IPS-11a (cell line): ENCODE data around the gene SLC39A11.
"Not testable (repeated sequence)": the region's sequence is repeated elsewhere in the genome, so short reads cannot be mapped to it uniquely, and the experiment has no call there.

Experiments used
- H3K4me3 ChIP-seq: one replicate; pipeline ENCODE4 v1.5.1; 2013; ENCODE audit warnings: low read depth, low read length, control low read depth

Gene SLC39A11

DNA sequence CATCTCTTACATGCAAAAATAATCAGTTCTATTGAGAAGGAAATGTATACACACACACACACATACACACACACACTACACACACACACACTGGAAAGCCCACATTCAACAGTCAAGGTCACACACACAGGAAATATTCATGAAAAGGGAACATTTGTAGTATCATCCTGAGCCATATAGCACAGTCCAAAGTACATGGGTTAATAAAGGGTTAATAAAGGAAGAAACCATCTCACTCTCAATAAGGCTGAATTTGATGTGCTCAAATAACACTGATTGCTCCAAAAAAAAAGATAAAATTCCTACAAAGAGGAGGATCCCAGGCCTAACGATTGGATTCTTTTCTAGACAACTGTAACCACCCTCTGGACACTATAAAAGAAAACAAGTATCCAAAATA is 164.7 kb downstream of the SLC39A11 start:
- no peak overlapping the region for H3K4me3 ChIP-seq

GRCh38 chr17:72927146-72927545 is 165.3 kb downstream of the SLC39A11 start:
- no peak overlapping the region for H3K4me3 ChIP-seq

DNA sequence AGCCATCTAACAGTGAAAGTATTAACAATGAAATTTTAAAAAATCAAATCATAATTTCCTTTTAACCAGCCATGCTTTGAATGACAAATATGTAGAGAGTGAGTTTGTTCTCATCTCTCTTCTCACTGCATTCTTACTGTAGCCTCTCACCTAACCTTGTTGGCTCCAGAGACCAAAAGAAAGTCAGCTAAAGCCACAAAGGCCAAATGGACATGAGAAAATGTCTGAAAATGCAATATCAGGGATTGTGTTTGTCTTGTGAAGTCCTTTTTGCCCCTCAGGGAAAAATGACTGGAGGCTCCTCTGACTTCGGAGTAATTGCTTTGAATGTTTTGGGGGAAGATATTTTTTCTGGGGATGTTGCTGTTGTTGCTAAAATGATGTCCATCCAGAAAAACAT is 166.3 kb downstream of the SLC39A11 start:
- H3K4me3 ChIP-seq = no peak overlapping the region

DNA sequence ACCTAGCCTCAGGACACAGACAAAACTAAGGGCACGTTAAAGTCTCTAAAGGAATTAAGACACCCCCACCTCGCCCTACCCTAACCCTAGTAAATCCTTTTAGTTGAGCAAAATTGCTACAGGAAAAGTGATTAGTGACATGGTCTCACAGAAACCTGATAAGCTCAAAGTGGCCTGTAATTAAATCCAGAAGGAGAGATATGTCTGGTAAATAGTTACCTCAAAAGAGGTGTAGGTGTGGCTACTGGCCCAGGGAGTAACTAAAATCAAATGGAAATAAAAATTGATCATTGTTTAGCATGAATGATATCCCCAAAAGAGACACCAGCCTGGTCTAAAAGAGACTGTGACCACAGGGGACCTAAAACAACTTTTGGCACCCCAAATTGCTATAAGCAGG is 168.3 kb downstream of the SLC39A11 start:
- no peak overlapping the region for H3K4me3 ChIP-seq

DNA sequence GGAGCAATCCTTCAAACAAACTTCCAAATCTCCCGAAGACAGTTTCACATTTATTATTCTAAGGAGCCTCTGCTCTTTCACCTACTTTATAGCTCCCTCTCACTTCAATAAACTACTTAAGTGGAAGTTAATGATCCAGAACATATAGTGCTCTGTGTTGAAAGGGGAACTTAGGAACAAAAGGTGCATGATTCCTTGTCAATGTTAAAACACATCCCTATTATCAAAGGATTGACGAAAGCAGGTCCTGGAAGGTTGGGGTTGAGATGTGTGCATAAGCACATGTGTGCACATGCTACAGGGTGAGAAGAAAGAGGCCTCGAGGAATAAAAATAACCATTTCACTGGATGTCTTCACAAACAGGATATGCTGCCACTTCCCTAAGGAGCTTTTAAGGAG is 170.3 kb downstream of the SLC39A11 start:
- H3K4me3 ChIP-seq = no peak overlapping the region

- H3K4me3 ChIP-seq = no peak overlapping the region
Measured at GRCh38 chr17:72921347-72922054, 171.0 kb downstream of the SLC39A11 start.

- no peak overlapping the region for H3K4me3 ChIP-seq
Measured at GRCh38 chr17:72920513-72920912, 172.0 kb downstream of the SLC39A11 start.

GRCh38 chr17:72916991-72917390 is 175.5 kb downstream of the SLC39A11 start:
- no peak overlapping the region for H3K4me3 ChIP-seq

DNA sequence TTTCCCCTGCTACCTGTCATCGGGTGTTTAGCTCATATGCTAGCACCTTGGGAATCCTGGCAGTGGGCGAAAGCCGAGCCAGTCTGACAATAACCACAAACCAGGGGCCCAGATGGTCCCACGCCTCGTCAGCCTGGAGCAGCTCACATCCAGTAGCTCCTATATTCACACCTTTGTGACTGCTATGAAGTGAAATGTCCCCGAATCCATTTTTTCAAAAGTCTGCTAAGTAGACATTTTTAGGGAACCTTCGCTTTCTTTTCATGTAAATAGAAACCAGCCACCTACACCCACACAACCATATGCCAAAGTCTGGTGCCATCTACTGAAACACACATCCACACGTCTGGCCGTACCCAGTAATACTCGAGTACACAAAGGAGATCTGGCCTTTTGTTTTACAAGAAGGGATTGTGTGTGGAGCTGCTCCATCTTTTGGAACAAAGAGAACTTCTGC is 176.8 kb downstream of the SLC39A11 start:
- H3K4me3 ChIP-seq = no peak overlapping the region

DNA sequence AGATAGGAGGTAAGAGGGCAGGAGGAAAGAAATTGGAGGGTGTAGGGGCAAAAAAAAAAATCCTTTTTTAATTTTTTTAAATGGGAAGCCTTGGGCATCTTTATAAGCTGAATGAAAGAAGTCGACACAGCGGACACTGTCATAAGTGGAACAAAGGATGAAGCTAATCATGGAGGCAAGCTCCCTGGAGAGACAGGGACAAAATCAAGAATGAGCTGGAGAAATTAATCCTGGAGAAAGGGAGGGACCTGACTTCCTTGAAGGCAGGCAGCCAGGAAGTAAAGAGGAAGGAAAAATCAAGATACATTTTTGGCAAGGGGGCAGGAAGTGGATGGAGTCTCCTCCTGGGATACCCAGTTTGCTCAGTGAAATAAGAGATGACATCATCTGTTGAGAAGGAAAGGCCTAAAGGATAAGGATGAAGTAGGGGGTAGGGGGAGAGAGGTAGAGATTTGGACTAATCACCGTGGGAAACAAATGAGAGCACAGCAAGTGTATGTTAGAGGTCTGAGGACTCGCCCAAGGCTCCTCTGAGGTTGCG is 179.3 kb downstream of the SLC39A11 start:
- no peak overlapping the region for H3K4me3 ChIP-seq

DNA sequence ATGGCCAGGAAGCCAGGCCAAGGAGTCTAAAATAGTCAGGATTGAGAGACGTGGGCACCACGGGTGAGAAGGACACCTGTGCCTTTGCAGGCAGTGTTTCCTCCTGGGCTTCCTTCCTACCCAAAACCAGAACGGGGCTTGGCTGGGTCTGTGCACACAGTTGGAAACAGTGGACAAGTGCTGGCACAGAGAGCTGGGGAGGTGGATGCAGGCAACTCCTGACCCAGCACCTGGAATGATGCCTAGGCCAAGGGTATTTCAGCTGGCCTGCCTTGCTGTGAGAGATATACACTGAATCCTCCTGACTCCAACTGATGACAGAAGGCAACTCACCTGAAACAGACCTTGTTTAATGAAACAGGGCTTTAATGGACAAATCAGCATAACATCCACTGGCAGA is 186.2 kb downstream of the SLC39A11 start:
- no peak overlapping the region for H3K4me3 ChIP-seq

DNA sequence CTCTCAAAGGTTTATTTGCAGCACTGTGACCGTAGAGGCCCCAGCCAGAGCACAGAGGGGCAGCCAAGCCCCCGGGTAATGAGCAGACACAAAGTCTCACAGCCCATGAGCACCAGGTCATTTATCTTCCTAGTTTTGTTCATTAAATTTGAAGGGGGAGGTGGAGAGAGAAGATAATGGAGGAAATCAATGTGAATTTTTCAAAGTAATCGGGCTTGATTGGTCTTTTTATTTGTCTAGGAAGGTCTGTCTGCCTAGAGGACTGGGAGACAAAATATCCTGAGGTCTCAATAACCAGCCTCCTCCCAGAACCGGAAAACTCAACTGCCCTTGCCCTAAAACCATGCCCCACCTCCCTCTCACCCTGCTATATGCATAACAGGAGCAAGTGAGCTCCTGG is 189.0 kb downstream of the SLC39A11 start:
- H3K4me3 ChIP-seq = no peak overlapping the region

DNA sequence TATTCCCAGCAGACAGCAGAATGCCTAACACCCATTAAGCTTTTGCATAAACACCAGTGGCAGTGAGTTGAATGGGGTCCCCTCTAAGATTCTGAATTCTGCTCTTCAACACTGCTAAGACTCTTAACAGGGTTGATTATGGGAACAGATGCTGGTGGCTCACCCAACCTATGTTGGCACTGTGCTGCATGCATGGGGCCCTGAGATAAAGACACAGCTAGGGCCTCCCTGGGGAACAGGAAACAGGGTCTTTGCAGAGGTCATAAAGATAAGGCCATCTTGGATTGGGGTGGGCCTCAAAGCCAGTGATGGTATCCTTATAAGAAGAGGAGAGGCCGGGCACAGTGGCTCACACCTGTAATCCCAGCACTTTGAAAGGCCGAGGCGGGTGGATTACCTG is 190.8 kb downstream of the SLC39A11 start:
- no peak overlapping the region for H3K4me3 ChIP-seq

DNA sequence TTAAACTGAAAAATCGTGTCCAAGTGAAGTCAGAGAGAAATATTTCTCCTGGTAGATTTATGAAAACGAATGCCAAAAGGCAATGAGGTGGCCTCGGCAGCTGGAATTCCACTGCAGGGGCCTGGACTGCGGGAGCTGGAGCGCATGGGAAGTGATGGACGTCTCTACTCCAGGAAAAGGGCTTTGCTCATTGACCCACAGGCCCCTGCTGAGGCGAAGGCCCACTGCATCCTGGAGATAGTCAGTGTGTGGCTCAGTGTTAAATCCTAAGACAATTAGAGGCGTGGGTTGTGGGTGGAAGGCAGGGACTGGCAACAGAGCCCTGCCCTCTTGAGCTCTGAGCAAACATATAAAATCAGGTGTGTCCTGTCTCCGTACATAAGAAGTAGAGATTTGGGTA is 191.4 kb downstream of the SLC39A11 start:
- no peak overlapping the region for H3K4me3 ChIP-seq

GRCh38 chr17:72900654-72900971 is 191.9 kb downstream of the SLC39A11 start:
- no peak overlapping the region for H3K4me3 ChIP-seq

- no peak overlapping the region for H3K4me3 ChIP-seq
Measured at GRCh38 chr17:72898725-72899124, 193.8 kb downstream of the SLC39A11 start.

DNA sequence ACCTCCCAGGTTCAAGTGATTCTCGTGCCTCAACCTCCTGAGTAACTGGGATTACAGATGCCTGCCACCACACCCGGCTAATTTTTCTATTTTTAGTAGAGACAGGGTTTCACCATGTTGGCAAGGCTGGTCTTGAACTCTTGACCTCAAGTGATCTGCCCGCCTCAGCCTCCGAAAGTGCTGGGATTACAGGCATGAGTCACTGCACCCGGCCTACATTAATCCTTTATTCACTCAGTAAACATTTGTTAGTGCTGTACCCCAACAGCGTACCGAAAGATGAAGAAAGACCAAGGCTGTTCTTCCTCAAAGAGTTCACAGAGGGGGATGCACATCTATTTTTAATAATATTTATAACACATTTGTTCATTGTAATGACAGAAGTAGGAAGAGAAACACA is 196.2 kb downstream of the SLC39A11 start:
- not testable (repeated sequence) for H3K4me3 ChIP-seq

- H3K4me3 ChIP-seq = no peak overlapping the region
Measured at GRCh38 chr17:72891627-72892026, 200.9 kb downstream of the SLC39A11 start.

- no peak overlapping the region for H3K4me3 ChIP-seq
Measured at GRCh38 chr17:72890711-72891110, 201.8 kb downstream of the SLC39A11 start.

DNA sequence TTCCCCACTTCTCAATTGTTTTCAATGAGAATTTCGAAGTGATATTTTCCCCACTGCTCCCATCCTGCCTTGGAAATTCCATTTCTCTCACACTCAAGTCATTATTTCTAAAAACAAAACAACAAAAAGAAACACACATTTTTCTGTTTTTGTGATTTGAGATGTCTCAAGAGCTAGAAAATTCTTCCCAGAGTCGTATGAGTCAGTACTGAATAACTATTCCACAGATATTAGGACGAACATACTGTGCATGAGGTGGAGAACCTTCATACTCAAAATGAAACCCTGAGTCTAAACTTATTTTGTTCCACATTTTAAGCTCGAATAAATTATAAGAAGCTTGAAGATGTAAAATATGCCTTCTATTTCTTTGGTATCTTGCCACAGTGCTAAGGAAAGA is 204.6 kb downstream of the SLC39A11 start:
- H3K4me3 ChIP-seq = no peak overlapping the region

GRCh38 chr17:72887322-72887721 is 205.2 kb downstream of the SLC39A11 start:
- no peak overlapping the region for H3K4me3 ChIP-seq

- H3K4me3 ChIP-seq = no peak overlapping the region
Measured at GRCh38 chr17:72886622-72887021, 205.9 kb downstream of the SLC39A11 start.

DNA sequence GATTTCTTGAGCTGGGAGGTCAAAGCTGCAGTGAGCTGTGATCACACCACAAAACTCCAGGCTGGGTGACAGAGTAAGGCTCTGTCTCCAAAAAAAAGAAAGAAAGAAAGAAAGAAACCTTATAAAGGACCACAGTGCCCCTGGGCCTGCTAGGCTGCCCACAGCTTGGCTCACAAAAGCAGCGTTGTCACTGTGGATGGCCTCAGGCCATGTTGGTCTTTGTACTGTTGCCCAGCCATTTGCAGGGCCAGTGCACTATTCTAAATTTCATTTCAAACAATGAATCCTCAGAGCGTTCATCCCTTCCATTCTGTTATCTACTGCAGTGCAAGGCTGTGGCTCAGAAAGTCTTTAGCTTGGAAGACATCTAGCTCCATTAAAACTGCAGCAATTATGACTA is 208.4 kb downstream of the SLC39A11 start:
- no peak overlapping the region for H3K4me3 ChIP-seq
